ENCODE data around the gene CAPN15. TPM values are rescaled to one million over a fixed set of nuclear protein-coding genes. Genes with fewer than 3 reads are reported as not detected.
"Not testable (repeated sequence)": the region's sequence is repeated elsewhere in the genome, so short reads cannot be mapped to it uniquely, and the experiment has no call there.

The CAPN15 gene
- total RNA-seq (10 to 100 TPM; 48.1 to 71.7 (median 63.9) TPM), polyA plus RNA-seq (10 to 100 TPM; 25.8 to 65.0 (median 36.4) TPM)
- long read RNA-seq, donor 1, partial matches to known transcripts, result 0 of 1 reads
- long read RNA-seq, donor 1, other reads (novel, unspliced or antisense), result 0 of 1 reads
- long read RNA-seq, donor 2, full-length matches to known transcripts, result 2 of 2 reads
- long read RNA-seq, donor 2, partial matches to known transcripts, result 0 of 2 reads
- long read RNA-seq, donor 2, other reads (novel, unspliced or antisense), result 0 of 2 reads

GRCh38 chr16:527015-527903, at the start of gene CAPN15:
CAPN15 (plus strand) TSS chr16:527712; CDS start chr16:546839, 19,127 bp downstream.
- peak; percentile 96 for DNase-seq
- 0 to 2% (median 0%) methylated on average over 10 to 129 of the region's 129 CpGs for WGBS, 5 donors
- H3K9me3 ChIP-seq, result no peaks in the 10 kb centered on the region
- H3K27ac ChIP-seq, result peak within 1 kb of the TSS; percentile 96 to 100 (median 98)
- peaks cover 0 to 15% (median 0%) of the 10 kb centered on the region in 6 donors for H3K36me3 ChIP-seq
- intact Hi-C loops (cut with DNase I; ENCODE audit: low total_unique reads), result no loop called here
- TF ChIP-seq POLR2A (IDR thresholded peaks at IDR 0.05) (peak in 2 of 3 donors; percentile 5 to 13), POLR2AphosphoS5 (IDR thresholded peaks at IDR 0.05) (peak; percentile 88 to 90 (median 90)), CTCF (IDR thresholded peaks at IDR 0.05 in 8 of 11, conservative IDR thresholded peaks at IDR 0.05 in 3 of 11) (peak in 10 of 11 experiments; percentile 7 to 73 (median 50))
- H3K27me3 ChIP-seq (replicated peaks in 1 of 7), result no peaks in the 10 kb centered on the region
- peaks cover 37 to 87% (median 65%) of the 10 kb centered on the region in 6 donors for H3K4me1 ChIP-seq
- peak within 1 kb of the TSS; percentile 68 to 86 (median 78) for H3K4me3 ChIP-seq

- H3K4me3 ChIP-seq; H3K27ac ChIP-seq; H3K9me3 ChIP-seq; H3K27me3 ChIP-seq (replicated peaks in 1 of 7); intact Hi-C loops (cut with DNase I; ENCODE audit: low total_unique reads); DNase-seq: not testable (repeated sequence)
- peaks cover 0 to 30% (median 3%) of the 10 kb centered on the region in 6 donors for H3K36me3 ChIP-seq
- peaks cover 0 to 18% (median 0%) of the 10 kb centered on the region in 6 donors for H3K4me1 ChIP-seq
- 77 to 88% (median 83%) methylated on average over 10 of the region's 10 CpGs for WGBS, 5 donors
These were observed 49.2 kb upstream of the CAPN15 start for GRCh38 chr16:478287-478686.

DNA sequence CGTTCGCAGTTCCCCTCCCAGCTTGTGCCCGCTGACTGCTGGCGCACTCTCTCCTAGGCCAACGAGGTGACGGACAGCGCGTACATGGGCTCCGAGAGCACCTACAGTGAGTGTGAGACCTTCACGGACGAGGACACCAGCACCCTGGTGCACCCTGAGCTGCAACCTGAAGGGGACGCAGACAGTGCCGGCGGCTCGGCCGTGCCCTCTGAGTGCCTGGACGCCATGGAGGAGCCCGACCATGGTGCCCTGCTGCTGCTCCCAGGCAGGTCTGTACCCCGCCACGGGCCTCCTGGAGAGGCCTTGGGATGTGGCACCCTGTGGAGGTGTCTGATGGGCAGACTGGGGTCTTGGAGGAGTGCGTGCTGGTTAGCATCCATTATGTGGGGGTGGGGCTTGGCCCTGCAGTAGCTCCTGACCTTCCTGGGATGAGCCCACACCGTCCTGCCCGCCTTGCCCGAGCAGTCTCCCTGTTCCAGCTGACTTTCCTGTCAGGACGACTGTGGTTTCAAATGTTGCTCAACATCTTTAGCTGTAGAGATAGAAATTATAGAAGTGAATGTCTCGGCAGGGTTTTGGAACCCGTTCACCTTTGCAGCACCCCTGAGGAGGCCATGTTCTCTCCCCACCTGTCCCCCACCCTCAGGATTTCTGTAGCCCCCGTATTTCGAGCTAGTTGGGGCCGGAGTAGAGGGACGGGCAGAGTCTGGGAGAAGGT, 44.9 kb upstream of the CAPN15 start:
- Histone ChIP-seq H3K9me3 (no peaks in the 10 kb centered on the region), H3K4me3 (no peak overlapping the region), H3K27ac (no peak overlapping the region), H3K36me3 (peaks cover 0 to 35% (median 3%) of the 10 kb centered on the region in 6 donors), H3K27me3 (replicated peaks in 1 of 7) (no peaks in the 10 kb centered on the region), H3K4me1 (peaks cover 0 to 4% (median 0%) of the 10 kb centered on the region in 6 donors)
- 72 to 95% (median 88%) methylated on average over 9 to 31 of the region's 31 CpGs for WGBS, 5 donors
- intact Hi-C loops (cut with DNase I; ENCODE audit: low total_unique reads), result loop anchor here (10.0 kb wide), 1 partner anchor 58 kb away; the partner anchor contains the start of gene RAB11FIP3
- TF ChIP-seq POLR2AphosphoS5 (IDR thresholded peaks at IDR 0.05) (no peak), CTCF (IDR thresholded peaks at IDR 0.05 in 8 of 11, conservative IDR thresholded peaks at IDR 0.05 in 3 of 11) (no peak), POLR2A (IDR thresholded peaks at IDR 0.05) (no peak)
- DNase-seq, result no peak

- H3K36me3 ChIP-seq, result peaks cover 0 to 38% (median 3%) of the 10 kb centered on the region in 6 donors
- no peak for DNase-seq
- no peaks in the 10 kb centered on the region for H3K27me3 ChIP-seq (replicated peaks in 1 of 7)
- no peak overlapping the region for H3K4me3 ChIP-seq
- 84 to 92% (median 91%) methylated on average over 14 of the region's 14 CpGs for WGBS, 5 donors
- H3K27ac ChIP-seq, result no peak overlapping the region
- H3K9me3 ChIP-seq, result no peaks in the 10 kb centered on the region
- intact Hi-C loops (cut with DNase I; ENCODE audit: low total_unique reads), result loop anchor here (10.0 kb wide), 1 partner anchor 59 kb away; the partner anchor contains the start of gene RAB11FIP3
- TF ChIP-seq POLR2A (IDR thresholded peaks at IDR 0.05) (no peak), POLR2AphosphoS5 (IDR thresholded peaks at IDR 0.05) (no peak), CTCF (IDR thresholded peaks at IDR 0.05 in 8 of 11, conservative IDR thresholded peaks at IDR 0.05 in 3 of 11) (no peak)
- no peaks in the 10 kb centered on the region for H3K4me1 ChIP-seq
These were observed 44.0 kb upstream of the CAPN15 start for GRCh38 chr16:483341-484075.

Data from spleen (tissue), 13 donors.